Activated CD8-positive, alpha-beta memory T cell treated with anti-CD3 and anti-CD28 coated beads, Interleukin-2, amount 50 U/mL, for 1 hour (primary cell): ENCODE measurements around the gene GTPBP4.

ENCODE experiments used
- DNase-seq: peaks from one replicate; pipeline ENCODE4 v3.0.0-alpha.2; 2020; ENCODE audit errors: extremely low read depth

The GTPBP4 gene

DNA sequence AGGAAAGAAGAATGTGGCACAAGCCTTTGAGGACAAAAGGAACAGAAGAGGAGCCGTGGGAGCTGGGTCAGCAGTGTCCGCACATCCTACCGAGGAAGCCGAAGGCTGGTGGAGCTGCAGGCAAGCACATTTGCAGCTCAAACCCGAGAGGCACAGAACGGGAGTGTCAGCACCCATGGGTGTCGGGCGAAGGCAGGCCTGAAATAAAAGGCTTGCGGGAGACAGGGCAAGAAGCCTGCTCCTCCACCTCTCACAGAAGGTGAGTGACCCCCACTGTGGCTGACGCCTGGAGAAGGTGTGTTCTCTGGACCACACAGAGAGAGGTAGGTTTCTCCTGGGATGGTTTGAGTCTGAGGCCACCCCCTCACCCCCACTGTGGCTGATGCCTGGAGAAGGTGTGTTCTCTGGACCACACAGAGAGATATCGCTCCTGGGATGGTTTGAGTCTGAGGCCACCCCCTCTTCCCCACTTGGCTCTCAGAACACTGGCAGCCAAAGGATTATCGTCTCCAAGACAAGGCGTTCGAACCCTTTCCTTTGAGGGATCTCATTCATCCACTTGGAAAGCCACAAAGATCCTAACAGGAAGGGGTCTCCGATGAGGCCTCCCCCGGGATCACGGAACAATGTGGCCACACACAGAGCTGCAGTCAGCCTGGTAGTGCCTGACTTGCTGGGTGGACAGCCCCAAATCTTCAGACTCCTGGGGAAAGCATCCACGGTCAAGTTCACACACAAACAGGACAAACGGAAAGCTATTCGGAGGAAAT, 21.6 kb upstream of the GTPBP4 start:
- no peak for DNase-seq

GRCh38 chr10:968546-969199, 19.6 kb upstream of the GTPBP4 start:
- no peak for DNase-seq

GRCh38 chr10:969473-970150, 18.6 kb upstream of the GTPBP4 start:
- no peak for DNase-seq

DNA sequence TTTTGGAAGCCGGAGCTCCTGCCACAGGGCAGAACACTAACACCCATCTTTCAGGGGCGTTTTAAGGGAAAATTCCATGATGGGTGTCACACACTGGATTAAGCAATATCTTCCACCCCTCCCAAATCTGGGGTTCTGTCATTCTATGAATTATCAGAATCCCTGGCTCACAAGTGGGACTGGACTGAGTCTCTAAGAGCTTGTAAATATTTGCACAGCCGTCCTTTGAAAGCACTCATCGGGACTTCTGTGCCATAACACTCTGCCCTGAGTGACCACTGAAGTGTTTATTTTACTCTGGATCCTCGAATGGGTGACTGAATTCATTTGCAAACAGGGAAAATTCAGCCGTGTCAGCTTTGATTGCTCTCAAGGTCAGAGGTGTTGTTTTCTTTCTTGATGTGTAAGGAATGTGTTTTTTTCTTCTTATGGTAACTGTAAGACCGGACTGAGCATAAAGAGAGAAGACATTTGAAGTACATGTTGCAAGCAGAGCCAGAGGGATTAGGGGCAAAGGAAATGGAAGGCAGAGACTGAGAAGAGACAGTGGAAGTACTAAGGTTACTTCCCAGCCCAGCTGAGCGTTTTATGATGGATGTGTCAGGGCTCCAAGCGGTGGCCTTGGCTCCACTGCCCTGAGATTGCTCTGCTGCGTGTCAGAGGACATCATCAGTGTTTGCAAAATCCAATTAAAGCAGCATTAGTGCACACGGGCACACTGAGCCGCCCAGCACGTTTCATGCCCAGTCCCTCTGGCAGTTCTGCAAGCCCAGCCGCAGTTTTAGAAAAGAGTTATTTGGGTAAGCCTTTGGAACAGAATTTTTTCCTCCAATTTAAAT, 17.7 kb upstream of the GTPBP4 start:
- DNase-seq = no peak

DNA sequence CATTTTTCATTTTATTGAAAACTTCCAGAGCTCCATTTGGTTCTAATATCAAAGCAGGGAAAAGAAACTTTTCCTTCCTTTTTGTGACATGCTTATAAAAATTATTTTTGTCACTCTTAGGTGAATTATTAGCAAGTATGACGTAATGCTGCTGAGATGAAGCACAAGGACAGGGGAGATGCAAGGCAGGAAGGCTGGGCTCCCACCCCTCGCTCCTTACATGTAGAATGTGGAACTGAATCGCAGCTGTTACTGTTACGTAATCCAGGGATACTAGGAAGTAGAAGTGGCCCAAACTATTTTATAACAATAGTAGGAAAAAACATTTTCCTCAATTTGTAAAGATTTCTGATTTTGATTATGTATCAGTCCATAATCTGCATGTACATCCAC, 17.1 kb upstream of the GTPBP4 start:
- no peak for DNase-seq

DNA sequence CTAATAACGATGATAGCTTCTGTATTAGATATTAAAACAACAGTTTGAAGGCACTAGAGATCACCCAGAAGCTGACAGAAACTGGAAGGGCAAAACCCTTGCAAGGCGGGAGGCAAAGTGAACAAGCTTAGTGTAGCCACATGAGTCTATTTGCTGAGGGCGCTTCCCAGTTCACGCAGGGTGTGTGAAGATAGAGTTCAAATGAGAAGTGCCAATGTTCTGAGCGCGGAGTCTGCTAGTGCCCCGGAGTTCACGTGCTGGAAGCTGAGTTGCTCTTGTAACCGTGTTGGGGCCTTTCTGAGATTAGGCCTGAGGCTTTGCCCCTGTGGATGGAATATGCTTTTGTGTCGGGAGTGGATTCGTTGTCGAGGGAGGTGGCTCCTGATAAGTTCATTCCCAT, 16.6 kb upstream of the GTPBP4 start:
- no peak for DNase-seq

GRCh38 chr10:972763-973162, 15.5 kb upstream of the GTPBP4 start:
- DNase-seq = no peak

DNA sequence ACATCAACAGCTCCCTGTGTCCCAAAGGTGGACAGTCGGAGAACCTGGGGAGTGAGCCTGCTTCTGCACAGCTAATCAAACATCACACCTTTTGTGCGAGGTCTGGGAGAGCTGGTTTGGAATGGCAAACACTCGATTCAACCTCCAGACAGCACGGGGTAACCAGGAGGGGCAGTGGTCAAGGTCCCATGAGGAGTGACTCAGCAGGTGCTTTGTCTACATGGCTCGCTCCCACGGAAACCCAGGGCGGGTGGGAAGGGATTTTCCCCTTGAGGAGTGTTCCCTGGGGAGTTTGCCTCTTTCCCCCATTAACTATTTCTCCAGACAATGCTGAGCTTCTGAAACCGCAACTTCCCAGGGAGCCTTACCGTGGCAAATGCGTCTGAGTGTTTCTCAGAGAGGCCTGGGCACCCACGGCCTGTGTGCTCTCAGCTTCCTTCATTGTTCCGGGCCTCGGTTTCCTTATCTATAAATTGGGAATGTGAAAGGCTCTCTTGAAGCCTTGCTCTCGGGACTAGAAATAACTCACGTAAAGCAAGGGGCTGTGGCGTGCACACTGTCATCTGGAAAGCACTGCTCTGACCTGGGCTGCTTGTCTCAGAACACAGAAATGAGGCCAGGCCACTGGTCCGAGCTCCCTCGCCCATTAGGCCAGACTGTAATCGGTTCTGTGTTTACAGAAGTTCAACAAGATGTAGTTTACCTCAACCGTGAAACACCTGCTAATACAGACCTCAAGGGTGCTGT, 14.0 kb upstream of the GTPBP4 start:
- no peak for DNase-seq

- no peak for DNase-seq
Observed at GRCh38 chr10:974785-975074, 13.5 kb upstream of the GTPBP4 start.

GRCh38 chr10:976316-976715, 11.9 kb upstream of the GTPBP4 start:
- DNase-seq = no peak

DNA sequence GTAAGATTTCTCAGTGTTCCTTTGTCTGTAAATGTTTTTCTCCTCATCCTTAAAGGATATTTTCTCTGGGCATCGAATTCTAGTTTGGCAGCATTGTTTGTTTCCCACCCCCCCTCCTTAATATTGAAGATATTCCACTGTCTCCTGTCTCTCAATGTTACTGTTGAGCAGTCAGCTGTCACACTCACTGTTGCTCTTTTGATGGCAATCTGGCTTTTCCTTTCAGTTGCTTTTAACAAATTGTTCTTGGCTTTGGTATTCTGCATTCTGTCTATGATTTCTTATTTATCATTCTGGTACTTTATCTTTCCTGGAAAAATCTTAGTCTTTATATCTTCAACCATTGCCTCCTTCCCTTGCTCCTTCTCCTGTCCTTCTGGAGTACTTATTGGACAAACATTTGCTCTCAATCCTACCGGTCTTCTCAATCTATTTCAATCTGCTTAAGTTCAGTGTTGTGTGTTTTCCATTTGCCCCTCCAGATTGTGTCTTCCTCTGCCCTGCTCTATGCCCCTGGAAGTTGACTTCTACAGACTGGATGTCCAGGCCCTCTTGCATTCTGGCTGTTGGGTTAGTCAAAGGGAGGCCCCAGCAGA, 9.3 kb upstream of the GTPBP4 start:
- DNase-seq = no peak

DNA sequence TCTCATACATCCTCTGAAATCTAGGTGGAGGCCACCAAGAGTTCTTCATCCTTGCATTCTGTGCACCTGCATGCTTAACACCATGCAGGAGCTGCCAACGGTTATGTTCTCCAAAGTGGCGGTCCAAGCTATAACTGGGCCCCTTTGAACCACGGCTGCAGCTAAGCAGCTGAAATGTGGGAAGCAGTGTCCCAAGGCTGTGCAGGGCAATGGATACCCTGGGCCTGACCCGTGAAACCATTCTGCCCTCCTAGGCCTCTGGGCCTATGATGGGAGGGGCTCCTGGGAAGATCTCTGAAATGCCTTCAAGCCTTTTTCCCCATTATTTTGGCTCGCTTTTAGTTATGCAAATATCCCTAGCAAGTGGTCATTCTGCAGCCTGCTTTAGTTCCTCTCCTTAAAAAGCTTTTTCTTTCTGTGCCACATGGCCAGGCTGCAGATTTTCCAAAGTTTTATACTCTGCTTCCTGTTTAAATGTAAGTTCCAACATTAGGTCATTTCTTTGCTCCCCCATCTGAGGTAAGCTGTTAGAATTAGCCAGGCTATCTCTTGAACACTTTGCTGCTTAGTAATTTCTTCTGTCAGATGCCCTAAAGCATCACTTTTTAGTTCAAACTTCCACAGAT, 7.7 kb upstream of the GTPBP4 start:
- no peak for DNase-seq

- DNase-seq = no peak
Observed at GRCh38 chr10:983401-983800, 4.8 kb upstream of the GTPBP4 start.

DNA sequence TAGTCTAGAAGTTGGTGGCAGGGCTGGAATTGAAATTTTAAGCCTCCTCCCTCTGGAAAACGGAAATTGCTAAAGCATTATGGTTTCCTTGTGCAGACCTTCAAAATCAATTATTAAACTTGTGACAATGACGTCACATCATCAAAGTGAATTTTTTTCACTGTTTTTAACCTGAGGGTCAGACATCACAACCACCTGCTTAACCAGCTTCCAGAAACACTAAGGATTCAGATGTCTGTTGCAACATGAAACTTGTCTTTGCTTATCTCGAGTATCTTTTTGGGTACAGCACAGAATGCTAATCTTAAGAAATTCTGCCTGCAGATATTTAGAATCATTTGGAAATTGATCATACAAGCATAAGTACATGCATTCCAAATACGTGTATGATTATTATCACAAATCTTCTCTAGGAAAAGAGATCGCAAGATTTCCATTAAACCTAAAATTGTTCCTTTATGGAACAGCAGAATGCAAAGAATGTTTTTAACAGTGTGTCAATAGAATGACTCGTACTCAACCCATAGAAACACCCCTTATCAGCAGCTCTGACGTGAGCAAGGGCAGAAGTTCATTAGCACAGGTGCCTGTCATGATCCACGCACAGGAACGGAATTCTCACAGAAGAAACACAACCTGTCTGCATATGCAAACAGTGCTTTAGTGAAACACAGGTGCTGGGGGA, 4.1 kb upstream of the GTPBP4 start:
- no peak for DNase-seq

- DNase-seq = no peak
Observed at GRCh38 chr10:985361-985760, 2.9 kb upstream of the GTPBP4 start.

DNA sequence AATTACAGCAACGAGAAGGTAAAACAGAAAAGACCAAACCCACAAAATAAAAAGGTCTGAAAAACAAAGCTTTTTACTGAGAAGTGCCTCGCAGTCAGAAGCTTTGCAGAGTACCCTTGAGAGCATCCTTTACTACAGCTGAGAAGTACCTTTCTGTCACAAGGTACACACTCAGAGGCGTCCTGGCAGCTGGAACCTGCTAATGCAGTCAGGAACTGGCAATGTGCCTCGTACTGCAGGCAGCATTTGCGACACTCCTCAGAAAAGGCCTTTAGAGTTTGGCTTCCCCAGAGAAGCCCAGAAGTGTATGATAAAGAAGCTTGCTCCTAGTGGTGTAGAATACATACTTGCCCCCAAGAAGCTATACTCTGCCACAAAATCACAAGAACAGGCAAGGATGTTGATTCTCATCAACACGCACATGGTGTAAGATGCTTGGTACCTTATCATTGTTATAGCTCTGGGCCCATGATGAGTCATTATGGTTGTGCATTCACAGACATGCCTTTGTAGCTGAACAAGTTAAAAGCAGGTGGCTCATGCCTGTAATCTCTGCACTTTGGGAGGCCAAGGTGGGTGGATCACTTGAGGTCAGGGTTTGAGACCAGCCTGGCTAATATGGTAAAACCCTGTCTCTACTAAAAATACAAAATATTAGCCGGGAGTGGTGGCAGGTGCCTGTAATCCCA, 2.0 kb upstream of the GTPBP4 start:
- no peak for DNase-seq

GRCh38 chr10:986881-987619, 1.2 kb upstream of the GTPBP4 start:
- DNase-seq = no peak

GRCh38 chr10:987620-987869, 689 bp upstream of the GTPBP4 start:
- no peak for DNase-seq
